ENCODE data around the gene LY6G6F.
A peak's percentile ranks its signal among the peaks of the same experiment; 100 is the strongest.

- TF ChIP-seq POLR2AphosphoS5 (IDR thresholded peaks at IDR 0.05; ENCODE audit: low read depth, low read length) (peak; percentile 84; the same call in 1 of the 2 replicates), TCF12 (IDR thresholded peaks at IDR 0.05) (no peak), EP300 (IDR thresholded peaks at IDR 0.05; ENCODE audit: borderline replicate concordance in 1 of 2, low read depth in 1 of 2, low read length in 1 of 2) (peak in 1 of 2 experiments; percentile 8; a peak in 1 of 4 replicates), FOXJ3 (CRISPR knock-in tag; IDR thresholded peaks at IDR 0.05) (no peak), ELF1 (IDR thresholded peaks at IDR 0.05) (peak; percentile 81), USF1 (IDR thresholded peaks at IDR 0.05; ENCODE audit: borderline replicate concordance, low read depth) (no peak), GABPA (IDR thresholded peaks at IDR 0.05; ENCODE audit: low read depth) (peak; percentile 44), RFX5 (IDR thresholded peaks at IDR 0.05; ENCODE audit: low read length) (no peak)
- TF ChIP-seq, protein P1, sequence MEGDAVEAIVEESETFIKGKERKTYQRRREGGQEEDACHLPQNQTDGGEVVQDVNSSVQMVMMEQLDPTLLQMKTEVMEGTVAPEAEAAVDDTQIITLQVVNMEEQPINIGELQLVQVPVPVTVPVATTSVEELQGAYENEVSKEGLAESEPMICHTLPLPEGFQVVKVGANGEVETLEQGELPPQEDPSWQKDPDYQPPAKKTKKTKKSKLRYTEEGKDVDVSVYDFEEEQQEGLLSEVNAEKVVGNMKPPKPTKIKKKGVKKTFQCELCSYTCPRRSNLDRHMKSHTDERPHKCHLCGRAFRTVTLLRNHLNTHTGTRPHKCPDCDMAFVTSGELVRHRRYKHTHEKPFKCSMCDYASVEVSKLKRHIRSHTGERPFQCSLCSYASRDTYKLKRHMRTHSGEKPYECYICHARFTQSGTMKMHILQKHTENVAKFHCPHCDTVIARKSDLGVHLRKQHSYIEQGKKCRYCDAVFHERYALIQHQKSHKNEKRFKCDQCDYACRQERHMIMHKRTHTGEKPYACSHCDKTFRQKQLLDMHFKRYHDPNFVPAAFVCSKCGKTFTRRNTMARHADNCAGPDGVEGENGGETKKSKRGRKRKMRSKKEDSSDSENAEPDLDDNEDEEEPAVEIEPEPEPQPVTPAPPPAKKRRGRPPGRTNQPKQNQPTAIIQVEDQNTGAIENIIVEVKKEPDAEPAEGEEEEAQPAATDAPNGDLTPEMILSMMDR (IDR thresholded peaks at IDR 0.05), result no peak
- TF ChIP-seq, protein P2, sequence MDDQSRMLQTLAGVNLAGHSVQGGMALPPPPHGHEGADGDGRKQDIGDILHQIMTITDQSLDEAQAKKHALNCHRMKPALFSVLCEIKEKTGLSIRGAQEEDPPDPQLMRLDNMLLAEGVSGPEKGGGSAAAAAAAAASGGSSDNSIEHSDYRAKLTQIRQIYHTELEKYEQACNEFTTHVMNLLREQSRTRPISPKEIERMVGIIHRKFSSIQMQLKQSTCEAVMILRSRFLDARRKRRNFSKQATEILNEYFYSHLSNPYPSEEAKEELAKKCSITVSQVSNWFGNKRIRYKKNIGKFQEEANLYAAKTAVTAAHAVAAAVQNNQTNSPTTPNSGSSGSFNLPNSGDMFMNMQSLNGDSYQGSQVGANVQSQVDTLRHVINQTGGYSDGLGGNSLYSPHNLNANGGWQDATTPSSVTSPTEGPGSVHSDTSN (IDR thresholded peaks at IDR 0.05), result peak; percentile 54
- TF ChIP-seq, protein P3, sequence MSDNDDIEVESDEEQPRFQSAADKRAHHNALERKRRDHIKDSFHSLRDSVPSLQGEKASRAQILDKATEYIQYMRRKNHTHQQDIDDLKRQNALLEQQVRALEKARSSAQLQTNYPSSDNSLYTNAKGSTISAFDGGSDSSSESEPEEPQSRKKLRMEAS (IDR thresholded peaks at IDR 0.05; ENCODE audit: low read depth), result 0 out of 2 replicates have a peak, but pooled peaks have one; percentile 38
- TF ChIP-seq, protein P4, sequence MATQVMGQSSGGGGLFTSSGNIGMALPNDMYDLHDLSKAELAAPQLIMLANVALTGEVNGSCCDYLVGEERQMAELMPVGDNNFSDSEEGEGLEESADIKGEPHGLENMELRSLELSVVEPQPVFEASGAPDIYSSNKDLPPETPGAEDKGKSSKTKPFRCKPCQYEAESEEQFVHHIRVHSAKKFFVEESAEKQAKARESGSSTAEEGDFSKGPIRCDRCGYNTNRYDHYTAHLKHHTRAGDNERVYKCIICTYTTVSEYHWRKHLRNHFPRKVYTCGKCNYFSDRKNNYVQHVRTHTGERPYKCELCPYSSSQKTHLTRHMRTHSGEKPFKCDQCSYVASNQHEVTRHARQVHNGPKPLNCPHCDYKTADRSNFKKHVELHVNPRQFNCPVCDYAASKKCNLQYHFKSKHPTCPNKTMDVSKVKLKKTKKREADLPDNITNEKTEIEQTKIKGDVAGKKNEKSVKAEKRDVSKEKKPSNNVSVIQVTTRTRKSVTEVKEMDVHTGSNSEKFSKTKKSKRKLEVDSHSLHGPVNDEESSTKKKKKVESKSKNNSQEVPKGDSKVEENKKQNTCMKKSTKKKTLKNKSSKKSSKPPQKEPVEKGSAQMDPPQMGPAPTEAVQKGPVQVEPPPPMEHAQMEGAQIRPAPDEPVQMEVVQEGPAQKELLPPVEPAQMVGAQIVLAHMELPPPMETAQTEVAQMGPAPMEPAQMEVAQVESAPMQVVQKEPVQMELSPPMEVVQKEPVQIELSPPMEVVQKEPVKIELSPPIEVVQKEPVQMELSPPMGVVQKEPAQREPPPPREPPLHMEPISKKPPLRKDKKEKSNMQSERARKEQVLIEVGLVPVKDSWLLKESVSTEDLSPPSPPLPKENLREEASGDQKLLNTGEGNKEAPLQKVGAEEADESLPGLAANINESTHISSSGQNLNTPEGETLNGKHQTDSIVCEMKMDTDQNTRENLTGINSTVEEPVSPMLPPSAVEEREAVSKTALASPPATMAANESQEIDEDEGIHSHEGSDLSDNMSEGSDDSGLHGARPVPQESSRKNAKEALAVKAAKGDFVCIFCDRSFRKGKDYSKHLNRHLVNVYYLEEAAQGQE (IDR thresholded peaks at IDR 0.05; ENCODE audit: low read depth, low read length), result no peak; the same call in 1 of the 2 replicates
Measured at GRCh38 chr6:31660381-31661261, 46.0 kb upstream of the LY6G6F start, which contains the start of gene C6orf47.
